ENCODE data around the gene BPIFB3. TPM values are rescaled to one million over a fixed set of nuclear protein-coding genes. Genes with fewer than 3 reads are reported as not detected.

Gene BPIFB3
- total and polyA plus RNA-seq, 2 of the 13 experiments (the other 11 are each of a cell fraction or from before 2014, with no cell fraction given), result 0.09 TPM; not detected in 1

GRCh38 chr20:33037456-33037855, 16.2 kb upstream of the BPIFB3 start:
- no TSS peak for BruUV-seq (replicated peaks)
- Histone ChIP-seq H3K9ac (ENCODE audit: insufficient read depth, low read depth, low read length) (no peak overlapping the region), H3K27me3 (ENCODE audit: control insufficient read depth in 1 of 2, insufficient read depth in 2 of 2, low read length in 2 of 2) (peaks cover 1 to 4% of the 10 kb centered on the region in 2 experiments; a peak in 2 of 5 replicates), H4K20me1 (ENCODE audit: insufficient read depth, low read length) (no peaks in the 10 kb centered on the region), H3K4me1 (ENCODE audit: insufficient read depth, low read length) (peaks cover 30% of the 10 kb centered on the region), H3K36me3 (replicated peaks in 1 of 2; ENCODE audit: control insufficient read depth in 1 of 2, insufficient read depth in 2 of 2, low read length in 2 of 2) (no peaks in the 10 kb centered on the region), H3K4me2 (ENCODE audit: low read depth, low read length) (no peak overlapping the region), H2AFZ (ENCODE audit: low read length) (no peak overlapping the region), H3K79me2 (ENCODE audit: insufficient read depth, low read length) (no peaks in the 10 kb centered on the region), H3K4me3 (replicated peaks in 1 of 3; ENCODE audit: insufficient read depth in 1 of 3, low read depth in 2 of 3, low read length in 3 of 3) (no peak overlapping the region), H3K9me3 (ENCODE audit: low read length) (no peaks in the 10 kb centered on the region), H3K27ac (ENCODE audit: extremely low read length, insufficient read depth, low read length) (no peak overlapping the region)
- no peak for DNase-seq (ENCODE audit: low spot score)
- no peak for TF ChIP-seq REST (IDR thresholded peaks at IDR 0.05; ENCODE audit: borderline replicate concordance in 1 of 2, low read depth in 1 of 2, low read length in 2 of 2)
- no peak for TF ChIP-seq ZNF614 (CRISPR knock-in tag; IDR thresholded peaks at IDR 0.05; ENCODE audit: borderline replicate concordance)
- TF ChIP-seq, protein P1, sequence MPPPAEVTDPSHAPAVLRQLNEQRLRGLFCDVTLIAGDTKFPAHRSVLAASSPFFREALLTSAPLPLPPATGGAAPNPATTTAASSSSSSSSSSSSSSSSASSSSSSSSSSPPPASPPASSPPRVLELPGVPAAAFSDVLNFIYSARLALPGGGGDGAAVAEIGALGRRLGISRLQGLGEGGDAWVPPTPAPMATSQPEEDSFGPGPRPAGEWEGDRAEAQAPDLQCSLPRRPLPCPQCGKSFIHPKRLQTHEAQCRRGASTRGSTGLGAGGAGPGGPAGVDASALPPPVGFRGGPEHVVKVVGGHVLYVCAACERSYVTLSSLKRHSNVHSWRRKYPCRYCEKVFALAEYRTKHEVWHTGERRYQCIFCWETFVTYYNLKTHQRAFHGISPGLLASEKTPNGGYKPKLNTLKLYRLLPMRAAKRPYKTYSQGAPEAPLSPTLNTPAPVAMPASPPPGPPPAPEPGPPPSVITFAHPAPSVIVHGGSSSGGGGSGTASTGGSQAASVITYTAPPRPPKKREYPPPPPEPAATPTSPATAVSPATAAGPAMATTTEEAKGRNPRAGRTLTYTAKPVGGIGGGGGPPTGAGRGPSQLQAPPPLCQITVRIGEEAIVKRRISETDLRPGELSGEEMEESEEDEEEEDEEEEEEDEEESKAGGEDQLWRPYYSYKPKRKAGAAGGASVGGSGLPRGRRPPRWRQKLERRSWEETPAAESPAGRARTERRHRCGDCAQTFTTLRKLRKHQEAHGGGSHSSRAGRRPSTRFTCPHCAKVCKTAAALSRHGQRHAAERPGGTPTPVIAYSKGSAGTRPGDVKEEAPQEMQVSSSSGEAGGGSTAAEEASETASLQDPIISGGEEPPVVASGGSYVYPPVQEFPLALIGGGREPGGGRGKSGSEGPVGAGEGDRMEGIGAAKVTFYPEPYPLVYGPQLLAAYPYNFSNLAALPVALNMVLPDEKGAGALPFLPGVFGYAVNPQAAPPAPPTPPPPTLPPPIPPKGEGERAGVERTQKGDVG (CRISPR knock-in tag; IDR thresholded peaks at IDR 0.05; ENCODE audit: borderline replicate concordance), result no peak
- TF ChIP-seq ZFP62 (CRISPR knock-in tag; IDR thresholded peaks at IDR 0.05), result no peak
- TF ChIP-seq PTBP1 (IDR thresholded peaks at IDR 0.05; ENCODE audit: low read depth, low read length, poor library complexity, severe bottlenecking), result no peak
- TF ChIP-seq ZNF577 (CRISPR knock-in tag; IDR thresholded peaks at IDR 0.05; ENCODE audit: borderline replicate concordance, low read depth), result no peak
- TF ChIP-seq U2AF1 (optimal IDR thresholded peaks at IDR 0.05; ENCODE audit: low read depth, low read length), result no peak
- TF ChIP-seq HOXA3 (CRISPR knock-in tag; IDR thresholded peaks at IDR 0.05), result no peak
- FAIRE-seq, result no peak
- intact Hi-C loops (cut with micrococcal nuclease; ENCODE audit: unreplicated experiment), result no loop called here
- no peak for ATAC-seq
- WGBS (ENCODE audit: low lambda C conversion rate), result 19% methylated on average over 5 of the region's 5 CpGs
- POLR2A ChIA-PET, result no interaction called here
- CTCF ChIA-PET (ENCODE audit: low intra/inter-chr PET ratio, low total read pairs), result no interaction called here
- in situ Hi-C loops (cut with HindIII; ENCODE audit: extremely low pct_ligation_motif_present, low pct_unique_long_range_greater_than_20kb), result no loop called here
